Fibroblast of skin of abdomen (primary cell): ENCODE measurements around the gene TPRKB. TPM values are rescaled to one million over a fixed set of nuclear protein-coding genes. Genes with fewer than 3 reads are reported as not detected.
"Not testable (repeated sequence)": the region's sequence is repeated elsewhere in the genome, so short reads cannot be mapped to it uniquely, and the experiment has no call there.

Experiments
- DNase-seq: peaks from one replicate; pipeline ENCODE4 v3.0.0-alpha.2; 2013
- polyA plus RNA-seq, 2 experiments: library from polyadenylated mRNA; unstranded; fragments of 120-200 nt; gene quantifications; one replicate each; pipeline ENCODE4 v1.2.1, GENCODE V29; 2013; ENCODE audit not compliant: insufficient read length in 2 of 2

TPRKB gene
- polyA plus RNA-seq (2013, experiment 1 of 2; ENCODE audit: insufficient read length), result 37.2 TPM
- 39.2 TPM for polyA plus RNA-seq (2013, experiment 2 of 2; ENCODE audit: insufficient read length)

GRCh38 chr2:73736855-73737779 is at the start of gene TPRKB:
TPRKB (minus strand) TSS chr2:73737345; CDS start chr2:73734569, 2,776 bp downstream.
- peak; percentile 99 for DNase-seq

GRCh38 chr2:73783883-73784282 is 46.7 kb upstream of the TPRKB start, which contains the start of gene C2orf78:
C2orf78 (plus strand) TSS chr2:73784183; CDS start chr2:73784310, 127 bp downstream.
- DNase-seq, result not testable (repeated sequence)

- not testable (repeated sequence) for DNase-seq
Observed at GRCh38 chr2:73783402-73783801, 46.3 kb upstream of the TPRKB start.

- no peak for DNase-seq
Observed at GRCh38 chr2:73780237-73780582, 43.1 kb upstream of the TPRKB start.

GRCh38 chr2:73779467-73780236 is 42.5 kb upstream of the TPRKB start, which contains the start of gene DUSP11:
DUSP11 (minus strand) TSS chr2:73780103; CDS start chr2:73779974, 129 bp downstream.
- peak; percentile 92 for DNase-seq

GRCh38 chr2:73778867-73779466 is 41.8 kb upstream of the TPRKB start:
- not testable (repeated sequence) for DNase-seq

GRCh38 chr2:73776869-73777519 is 39.8 kb upstream of the TPRKB start:
- DNase-seq, result peak; percentile 46

- DNase-seq, result peak; percentile 58
Observed at GRCh38 chr2:73776381-73776780, 39.2 kb upstream of the TPRKB start.

GRCh38 chr2:73772819-73773218 is 35.7 kb upstream of the TPRKB start:
- no peak for DNase-seq

GRCh38 chr2:73770725-73771124 is 33.6 kb upstream of the TPRKB start:
- no peak for DNase-seq

GRCh38 chr2:73766994-73767393 is 29.8 kb upstream of the TPRKB start:
- no peak for DNase-seq

GRCh38 chr2:73766349-73766748 is 29.2 kb upstream of the TPRKB start:
- no peak for DNase-seq

GRCh38 chr2:73764945-73765344 is 27.8 kb upstream of the TPRKB start:
- no peak for DNase-seq

GRCh38 chr2:73762571-73762970 is 25.4 kb upstream of the TPRKB start:
- DNase-seq, result no peak

GRCh38 chr2:73759904-73760303 is 22.8 kb upstream of the TPRKB start:
- no peak for DNase-seq

- DNase-seq, result peak; percentile 54
Observed at GRCh38 chr2:73759285-73759764, 22.2 kb upstream of the TPRKB start.

GRCh38 chr2:73754332-73754731 is 17.2 kb upstream of the TPRKB start:
- not testable (repeated sequence) for DNase-seq

GRCh38 chr2:73749314-73749713 is 12.2 kb upstream of the TPRKB start:
- no peak for DNase-seq

- no peak for DNase-seq
Observed at GRCh38 chr2:73746877-73747208, 9.7 kb upstream of the TPRKB start.

GRCh38 chr2:73746015-73746876 is 9.1 kb upstream of the TPRKB start:
- DNase-seq, result no peak

- DNase-seq, result no peak
Observed at GRCh38 chr2:73740767-73741166, 3.6 kb upstream of the TPRKB start.
